GM03348 (cell line): Measurements from ENCODE around the gene NQO1.

Experiments
- DNase-seq: peaks from one replicate; pipeline ENCODE4 v3.0.0; 2012; ENCODE audit warnings: low spot score

NQO1 gene

DNA sequence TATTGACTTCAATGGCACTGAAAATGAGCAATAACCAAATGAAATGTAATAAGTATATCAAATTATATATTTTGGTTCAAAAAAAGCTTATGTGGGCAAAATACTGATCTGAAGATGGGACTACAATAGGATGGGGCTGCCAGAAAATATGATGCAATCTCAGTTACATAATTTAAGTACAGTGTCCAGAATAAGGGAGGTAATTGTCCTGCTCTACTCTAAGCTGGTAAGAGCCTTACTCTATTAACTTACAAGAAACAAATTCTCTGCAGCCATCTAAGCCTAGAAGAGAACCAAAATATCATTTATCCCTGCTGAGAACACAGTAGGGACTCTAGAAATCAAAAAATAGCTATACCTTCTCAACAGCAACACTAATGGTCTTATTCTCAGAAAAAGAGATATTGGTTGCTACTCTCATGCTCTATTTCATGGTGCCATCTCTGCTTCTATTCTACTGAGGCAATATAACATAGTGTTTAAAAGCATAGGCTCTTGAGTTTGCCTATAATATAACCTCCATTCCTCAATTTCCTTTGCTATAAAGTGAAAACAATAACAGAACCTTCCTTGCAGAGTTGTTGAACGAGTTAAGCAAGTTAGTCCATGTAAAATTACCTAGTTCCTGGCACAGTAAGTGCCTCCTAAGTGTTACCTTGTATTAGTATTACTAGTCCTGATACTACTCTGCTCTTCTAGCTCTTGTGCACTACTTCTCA lies 19.9 kb downstream of the NQO1 start:
- DNase-seq = peak; percentile 58

DNA sequence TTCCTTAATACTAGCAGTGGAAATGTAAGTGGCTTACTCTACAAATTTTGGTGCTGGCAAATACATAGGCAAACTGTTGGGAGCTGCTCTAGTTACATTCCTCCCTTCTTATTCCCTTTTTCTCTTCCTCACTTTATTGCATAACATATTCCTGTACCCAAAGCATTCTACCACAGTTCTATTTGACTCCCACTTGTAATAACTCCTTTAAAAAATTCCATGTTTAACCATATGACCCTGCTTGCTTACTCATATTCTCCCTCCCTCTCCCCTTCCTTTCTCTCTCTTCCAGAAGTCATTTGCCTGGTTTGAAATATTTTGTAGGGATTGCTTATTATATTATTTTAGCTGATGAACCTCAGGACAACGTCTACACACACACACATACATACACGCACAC lies 22.7 kb downstream of the NQO1 start:
- DNase-seq = peak; percentile 47

GRCh38 chr16:69701866-69702265 lies 24.5 kb downstream of the NQO1 start:
- DNase-seq = no peak

GRCh38 chr16:69701452-69701851 lies 24.9 kb downstream of the NQO1 start:
- no peak for DNase-seq

DNA sequence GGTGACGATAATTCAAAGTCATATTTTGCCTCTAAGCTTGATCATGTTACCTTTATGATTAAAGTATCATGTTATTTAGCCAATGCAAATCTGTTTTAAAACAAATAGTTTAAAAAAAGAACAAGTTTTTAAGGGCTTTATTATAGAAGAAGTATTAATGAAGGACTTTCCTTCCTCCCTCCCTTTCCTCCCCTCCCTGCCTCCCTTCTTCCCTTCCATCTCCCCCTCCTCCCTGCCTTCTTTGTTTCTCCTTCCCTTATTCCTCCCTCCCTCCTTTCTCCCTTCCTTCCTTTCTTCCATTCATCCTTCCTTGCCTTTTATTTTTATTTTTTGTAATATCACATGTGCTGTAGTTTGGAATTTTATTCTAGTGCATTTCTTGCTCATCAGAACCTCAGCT lies 26.4 kb downstream of the NQO1 start:
- no peak for DNase-seq

GRCh38 chr16:69698404-69698803 lies 28.0 kb downstream of the NQO1 start:
- DNase-seq = no peak

DNA sequence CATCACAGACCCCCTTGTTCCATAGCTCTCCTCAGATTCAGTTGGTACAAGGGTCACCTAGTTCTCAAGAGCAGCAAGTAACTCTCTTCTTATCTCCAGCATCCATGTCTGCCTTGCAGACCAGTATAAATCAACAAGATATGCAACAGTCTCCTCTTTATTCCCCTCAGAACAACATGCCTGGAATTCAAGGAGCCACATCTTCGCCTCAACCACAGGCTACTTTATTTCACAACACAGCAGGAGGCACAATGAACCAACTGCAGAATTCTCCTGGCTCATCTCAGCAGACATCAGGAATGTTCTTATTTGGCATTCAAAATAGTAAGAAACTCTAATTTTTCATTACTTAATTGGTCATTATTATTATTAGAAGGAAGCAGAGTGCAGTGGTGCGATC lies 32.4 kb downstream of the NQO1 start:
- DNase-seq = no peak

- peak; percentile 49 for DNase-seq
Measured at GRCh38 chr16:69691980-69692911, 34.1 kb downstream of the NQO1 start.

DNA sequence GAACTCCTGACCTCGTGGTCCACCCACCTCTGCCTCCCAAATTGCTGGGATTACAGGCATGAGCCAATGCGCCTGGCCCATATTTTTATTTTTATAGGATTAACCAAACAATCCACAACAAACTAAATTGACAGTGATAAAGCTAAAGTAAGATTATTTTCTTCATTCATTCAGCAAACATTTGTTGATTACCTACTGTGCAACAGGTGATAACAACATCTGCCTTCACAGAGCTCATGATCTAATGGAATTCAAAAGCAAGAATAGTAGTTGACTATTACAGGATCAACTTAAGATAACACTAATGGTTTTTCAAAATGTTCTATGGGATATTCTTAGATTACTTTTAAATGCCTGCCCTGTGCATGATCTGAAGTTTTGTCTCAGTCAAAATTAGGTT lies 37.8 kb downstream of the NQO1 start:
- no peak for DNase-seq

- DNase-seq = no peak
Measured at GRCh38 chr16:69680358-69680757, 46.0 kb downstream of the NQO1 start.

DNA sequence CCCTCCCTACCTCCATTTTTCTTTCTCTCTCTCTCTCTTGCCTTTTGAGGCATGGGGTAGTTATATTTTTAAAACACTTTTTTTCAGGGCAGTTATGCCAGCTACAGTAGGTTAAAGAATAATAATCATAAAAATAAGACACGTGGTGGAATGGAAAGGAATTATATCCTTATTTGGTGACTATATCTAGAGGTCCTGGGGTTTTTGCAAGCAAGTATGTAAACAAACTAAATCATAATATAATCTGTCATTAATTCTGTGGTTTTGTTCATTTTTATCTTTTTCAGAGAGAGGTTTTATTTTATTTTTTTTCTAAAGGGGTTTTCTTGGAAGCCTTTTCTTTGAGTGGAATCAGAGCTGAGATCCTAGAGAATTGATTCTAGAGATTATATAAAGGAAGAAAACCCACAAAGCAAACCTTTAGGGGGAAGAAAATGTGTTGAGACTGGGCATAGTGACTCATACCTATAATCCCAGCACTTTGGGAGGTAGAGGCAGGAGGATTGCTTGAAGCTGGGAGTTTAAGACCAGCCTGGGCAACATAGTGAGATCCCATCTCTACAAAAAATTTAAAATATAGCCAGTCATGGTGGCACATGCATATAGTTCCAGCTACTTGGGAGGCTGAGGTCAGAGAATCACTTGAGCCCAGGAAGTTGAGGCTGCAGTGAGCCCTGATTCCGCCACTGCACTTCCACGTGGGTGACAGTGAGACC lies 53.2 kb downstream of the NQO1 start:
- DNase-seq = no peak

- DNase-seq = no peak
Measured at GRCh38 chr16:69672315-69672997, 53.9 kb downstream of the NQO1 start.

GRCh38 chr16:69669577-69669976 lies 56.8 kb downstream of the NQO1 start:
- no peak for DNase-seq

GRCh38 chr16:69663846-69664245 lies 62.5 kb downstream of the NQO1 start:
- DNase-seq = no peak

DNA sequence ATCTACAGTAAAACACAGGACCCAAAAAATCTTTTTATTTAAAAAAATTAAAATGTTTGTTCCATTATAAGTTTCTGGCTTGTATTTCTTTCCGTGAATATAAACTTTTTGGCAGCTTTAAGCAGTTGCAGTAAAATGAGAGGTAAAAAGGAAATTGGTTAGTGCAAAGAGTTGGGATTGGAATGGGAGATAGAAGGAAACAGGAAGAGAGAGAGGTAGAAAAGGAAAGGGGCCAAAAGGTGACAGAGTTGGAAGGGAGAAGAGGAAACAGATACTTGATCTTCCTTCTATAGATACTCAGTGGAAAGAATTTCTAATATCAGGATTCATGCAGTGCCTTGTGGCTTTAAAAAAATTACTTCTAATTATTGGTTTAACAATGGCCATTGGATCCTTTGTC lies 63.5 kb downstream of the NQO1 start:
- DNase-seq = no peak

DNA sequence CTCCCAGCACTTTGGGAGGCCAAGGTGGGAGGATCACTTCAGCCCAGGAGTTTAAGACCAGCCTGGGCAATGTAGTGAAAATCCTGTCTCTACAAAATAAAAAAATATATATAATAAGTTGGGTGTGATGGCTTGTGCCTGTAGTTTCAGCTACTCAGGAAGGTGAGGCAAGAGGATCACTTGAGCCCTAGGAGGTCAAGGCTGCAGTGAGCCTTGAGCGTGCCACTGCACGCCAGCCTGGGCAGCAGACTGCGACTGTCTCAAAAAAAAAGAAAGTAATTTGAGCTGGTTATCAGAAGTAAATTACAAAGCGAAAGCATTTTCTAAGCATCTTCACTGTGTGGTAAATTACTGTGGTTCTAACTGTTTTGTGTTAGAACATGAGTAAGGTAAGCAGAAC lies 66.2 kb downstream of the NQO1 start:
- no peak for DNase-seq
